Fibroblast of the aortic adventitia (primary cell): ENCODE results near the gene THPO. TPM values are rescaled to one million over a fixed set of nuclear protein-coding genes. Genes with fewer than 3 reads are reported as not detected.

Experiments
- DNase-seq: peaks from one replicate; pipeline ENCODE4 v3.0.0-alpha.2; 2010; ENCODE audit warnings: low read depth
- H3K4me3 ChIP-seq: 2 replicates; pipeline ENCODE4 v1.5.1; 2011; ENCODE audit warnings: low read depth, mild to moderate bottlenecking, control low read depth, low read length, moderate library complexity
- CTCF ChIP-seq: IDR thresholded peaks from 2 replicates; pipeline ENCODE4 v1.5.1; 2011; ENCODE audit warnings: mild to moderate bottlenecking, low read length, control low read depth, inconsistent platforms; ENCODE audit not compliant: insufficient read depth
- total RNA-seq: library from RNA; depleted of rRNA; stranded (reverse); fragments of >200 nt; gene quantifications from 2 replicates; pipeline ENCODE4 v1.2.3, GENCODE V29; 2012; ENCODE audit warnings: low replicate concordance

The THPO gene
- total RNA-seq, 1 donor: not detected

- TF ChIP-seq CTCF: no peak
- DNase-seq: no peak
- no peak overlapping the region for H3K4me3 ChIP-seq
Measured at GRCh38 chr3:184391266-184391665, 13.3 kb upstream of the THPO start.

- no peak for DNase-seq
- TF ChIP-seq CTCF: no peak
- H3K4me3 ChIP-seq: no peak overlapping the region
Measured at GRCh38 chr3:184389935-184390528, 12.0 kb upstream of the THPO start.

DNA sequence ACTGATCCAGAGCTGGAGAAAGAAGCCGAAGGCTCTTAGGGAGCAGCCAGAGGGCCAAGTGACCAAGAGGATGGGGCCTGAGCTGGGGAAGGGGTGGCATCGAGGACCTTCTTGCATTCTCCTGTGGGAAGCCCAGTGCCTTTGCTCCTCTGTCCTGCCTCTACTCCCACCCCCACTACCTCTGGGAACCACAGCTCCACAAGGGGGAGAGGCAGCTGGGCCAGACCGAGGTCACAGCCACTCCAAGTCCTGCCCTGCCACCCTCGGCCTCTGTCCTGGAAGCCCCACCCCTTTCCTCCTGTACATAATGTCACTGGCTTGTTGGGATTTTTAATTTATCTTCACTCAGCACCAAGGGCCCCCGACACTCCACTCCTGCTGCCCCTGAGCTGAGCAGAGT lies 11.4 kb upstream of the THPO start:
- H3K4me3 ChIP-seq: no peak overlapping the region
- DNase-seq: no peak
- TF ChIP-seq CTCF: no peak

DNA sequence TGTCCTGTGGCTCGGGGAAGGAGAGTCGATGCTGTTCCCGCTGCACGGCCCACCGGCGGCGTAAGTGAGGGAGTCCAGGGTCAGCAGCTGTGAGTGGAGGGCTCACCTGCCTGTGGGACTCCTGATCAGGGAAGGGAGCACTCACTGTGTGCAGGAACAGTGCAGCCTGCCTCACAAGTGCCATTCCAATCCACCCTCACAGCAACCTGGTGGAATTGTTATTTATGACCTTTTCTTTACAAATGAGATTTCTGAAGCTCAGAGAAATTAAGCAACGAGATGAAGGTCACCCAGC lies 10.9 kb upstream of the THPO start:
- no peak for TF ChIP-seq CTCF
- DNase-seq: no peak
- H3K4me3 ChIP-seq: no peak overlapping the region

DNA sequence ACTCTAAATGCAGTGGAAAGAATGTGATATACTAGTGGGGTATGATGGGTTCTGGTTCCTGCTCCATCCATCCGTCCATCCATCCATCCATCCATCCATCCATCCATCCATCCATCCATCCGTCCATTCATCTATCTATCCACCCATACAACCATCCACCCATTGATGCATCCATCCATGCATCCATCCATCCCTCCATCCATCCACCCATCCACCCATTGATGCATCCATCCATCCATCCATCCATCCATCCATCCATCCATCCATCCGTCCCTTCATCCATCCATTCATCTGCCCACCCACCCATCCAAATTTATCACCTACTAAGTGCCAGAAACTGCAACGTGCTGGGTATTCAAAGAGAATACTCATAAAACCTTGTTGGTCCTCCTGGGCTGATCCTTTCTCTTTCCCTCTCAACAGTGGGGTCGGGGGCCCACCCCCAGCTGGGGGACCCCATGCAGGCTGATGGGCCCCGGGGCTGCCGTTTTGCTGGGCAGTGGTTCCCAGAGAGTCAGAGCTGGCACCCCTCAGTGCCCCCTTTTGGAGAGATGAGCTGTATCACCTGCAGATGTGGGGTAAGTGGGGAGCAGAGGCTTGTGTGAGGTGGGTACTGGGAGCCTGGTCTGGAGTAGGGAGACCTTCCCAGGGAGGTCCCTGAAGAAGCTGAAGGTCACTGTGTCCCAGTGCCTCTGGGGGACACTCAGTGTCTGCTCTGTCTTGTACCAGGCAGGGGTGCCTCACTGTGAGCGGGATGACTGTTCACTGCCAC lies 10.3 kb upstream of the THPO start:
- no peak for TF ChIP-seq CTCF
- no peak for DNase-seq
- H3K4me3 ChIP-seq: no peak overlapping the region

DNA sequence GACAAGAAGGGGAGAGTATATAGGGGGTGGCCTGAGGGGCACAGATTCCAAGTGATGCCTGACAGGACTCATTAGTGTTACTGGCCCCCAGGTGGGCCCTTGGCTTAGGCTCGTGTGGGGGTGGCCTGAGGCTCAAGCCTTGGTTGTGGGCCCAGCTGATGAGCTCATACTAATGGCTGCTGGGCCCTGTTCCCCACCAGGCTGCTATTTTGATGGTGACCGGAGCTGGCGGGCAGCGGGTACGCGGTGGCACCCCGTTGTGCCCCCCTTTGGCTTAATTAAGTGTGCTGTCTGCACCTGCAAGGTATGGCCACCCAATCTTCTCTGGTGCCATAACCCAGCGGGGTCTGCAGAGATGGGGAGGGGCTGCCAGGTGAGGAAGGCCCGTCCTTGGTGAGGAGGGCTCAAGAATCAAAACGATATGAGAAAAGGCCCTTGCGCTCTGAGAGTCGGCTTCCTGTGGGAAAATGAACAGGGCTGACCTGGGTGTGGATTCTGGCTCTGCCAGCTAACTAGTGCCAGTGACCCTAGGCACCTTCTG lies 9.2 kb upstream of the THPO start:
- TF ChIP-seq CTCF: no peak
- DNase-seq: no peak
- no peak overlapping the region for H3K4me3 ChIP-seq
